ENCODE data around the gene CFAP141. TPM values are rescaled to one million over a fixed set of nuclear protein-coding genes. Genes with fewer than 3 reads are reported as not detected.

CFAP141 gene
- total and polyA plus RNA-seq, 4 donors: not detected

DNA sequence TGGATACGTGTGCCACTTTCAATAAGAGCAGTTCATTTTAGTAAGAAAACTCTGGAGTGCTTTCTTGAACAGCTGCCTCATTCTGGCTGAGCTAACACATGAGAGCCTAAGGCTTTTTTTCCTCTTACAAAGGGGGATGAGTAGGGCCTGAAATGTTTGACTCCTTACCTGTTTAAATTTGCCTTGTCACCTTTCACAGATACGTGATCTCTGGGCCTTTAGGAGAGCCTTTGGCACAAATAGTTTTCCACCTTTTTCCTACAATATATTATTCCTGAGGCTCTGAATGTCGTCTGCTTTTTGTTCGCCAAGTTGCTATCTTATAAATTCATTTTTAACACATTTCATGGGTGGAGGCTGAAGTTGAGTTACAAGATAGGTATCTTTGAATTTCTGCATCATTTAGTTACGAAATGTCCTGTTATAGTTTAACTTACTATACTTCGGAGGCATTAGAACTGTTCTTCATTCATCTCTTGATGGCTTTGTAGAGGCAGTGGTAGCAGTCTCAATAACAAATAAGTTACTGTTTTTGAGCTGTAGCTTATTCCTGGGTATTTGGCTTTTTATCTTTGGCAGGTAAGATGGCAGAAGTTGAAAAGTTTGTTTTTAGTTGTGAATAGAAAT, 31.9 kb upstream of the CFAP141 start:
- Histone ChIP-seq H3K4me3 (ENCODE audit: low read depth in 1 of 3, low read length in 3 of 3) (peak overlapping the region in 1 of 3 donors; percentile 31), H3K9ac (ENCODE audit: low read depth in 1 of 2, low read length in 2 of 2) (no peak overlapping the region), H3K27ac (ENCODE audit: low read depth in 1 of 2, low read length in 2 of 2) (peak overlapping the region; percentile 1 to 46), H3K9me3 (ENCODE audit: control insufficient read depth in 4 of 4, low read length in 3 of 4) (no peaks in the 10 kb centered on the region), H3K27me3 (ENCODE audit: control insufficient read depth in 4 of 4, insufficient read depth in 4 of 4, low read length in 3 of 4) (no peaks in the 10 kb centered on the region), H3K4me1 (ENCODE audit: control insufficient read depth in 4 of 4, insufficient read depth in 4 of 4, low read length in 3 of 4) (peaks cover 11 to 32% (median 23%) of the 10 kb centered on the region in 4 donors), H3K36me3 (ENCODE audit: control insufficient read depth in 4 of 4, insufficient read depth in 3 of 4, low read depth in 1 of 4, low read length in 3 of 4) (peaks cover 17 to 53% (median 43%) of the 10 kb centered on the region in 4 donors)
- WGBS: 45% methylated on average over 6 of the region's 6 CpGs
- TF ChIP-seq EGR1 (IDR thresholded peaks at IDR 0.05; ENCODE audit: low read depth in 2 of 2) (no peak), NR2F2 (IDR thresholded peaks at IDR 0.05) (no peak), JUND (IDR thresholded peaks at IDR 0.05) (no peak)
- TF ChIP-seq, protein P1, sequence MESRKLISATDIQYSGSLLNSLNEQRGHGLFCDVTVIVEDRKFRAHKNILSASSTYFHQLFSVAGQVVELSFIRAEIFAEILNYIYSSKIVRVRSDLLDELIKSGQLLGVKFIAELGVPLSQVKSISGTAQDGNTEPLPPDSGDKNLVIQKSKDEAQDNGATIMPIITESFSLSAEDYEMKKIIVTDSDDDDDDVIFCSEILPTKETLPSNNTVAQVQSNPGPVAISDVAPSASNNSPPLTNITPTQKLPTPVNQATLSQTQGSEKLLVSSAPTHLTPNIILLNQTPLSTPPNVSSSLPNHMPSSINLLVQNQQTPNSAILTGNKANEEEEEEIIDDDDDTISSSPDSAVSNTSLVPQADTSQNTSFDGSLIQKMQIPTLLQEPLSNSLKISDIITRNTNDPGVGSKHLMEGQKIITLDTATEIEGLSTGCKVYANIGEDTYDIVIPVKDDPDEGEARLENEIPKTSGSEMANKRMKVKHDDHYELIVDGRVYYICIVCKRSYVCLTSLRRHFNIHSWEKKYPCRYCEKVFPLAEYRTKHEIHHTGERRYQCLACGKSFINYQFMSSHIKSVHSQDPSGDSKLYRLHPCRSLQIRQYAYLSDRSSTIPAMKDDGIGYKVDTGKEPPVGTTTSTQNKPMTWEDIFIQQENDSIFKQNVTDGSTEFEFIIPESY (IDR thresholded peaks at IDR 0.05): no peak
- TF ChIP-seq, protein P2, sequence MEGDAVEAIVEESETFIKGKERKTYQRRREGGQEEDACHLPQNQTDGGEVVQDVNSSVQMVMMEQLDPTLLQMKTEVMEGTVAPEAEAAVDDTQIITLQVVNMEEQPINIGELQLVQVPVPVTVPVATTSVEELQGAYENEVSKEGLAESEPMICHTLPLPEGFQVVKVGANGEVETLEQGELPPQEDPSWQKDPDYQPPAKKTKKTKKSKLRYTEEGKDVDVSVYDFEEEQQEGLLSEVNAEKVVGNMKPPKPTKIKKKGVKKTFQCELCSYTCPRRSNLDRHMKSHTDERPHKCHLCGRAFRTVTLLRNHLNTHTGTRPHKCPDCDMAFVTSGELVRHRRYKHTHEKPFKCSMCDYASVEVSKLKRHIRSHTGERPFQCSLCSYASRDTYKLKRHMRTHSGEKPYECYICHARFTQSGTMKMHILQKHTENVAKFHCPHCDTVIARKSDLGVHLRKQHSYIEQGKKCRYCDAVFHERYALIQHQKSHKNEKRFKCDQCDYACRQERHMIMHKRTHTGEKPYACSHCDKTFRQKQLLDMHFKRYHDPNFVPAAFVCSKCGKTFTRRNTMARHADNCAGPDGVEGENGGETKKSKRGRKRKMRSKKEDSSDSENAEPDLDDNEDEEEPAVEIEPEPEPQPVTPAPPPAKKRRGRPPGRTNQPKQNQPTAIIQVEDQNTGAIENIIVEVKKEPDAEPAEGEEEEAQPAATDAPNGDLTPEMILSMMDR (IDR thresholded peaks at IDR 0.05; ENCODE audit: low read depth, low read length, missing input control): no peak
- no peak for DNase-seq (ENCODE audit: low spot score)

DNA sequence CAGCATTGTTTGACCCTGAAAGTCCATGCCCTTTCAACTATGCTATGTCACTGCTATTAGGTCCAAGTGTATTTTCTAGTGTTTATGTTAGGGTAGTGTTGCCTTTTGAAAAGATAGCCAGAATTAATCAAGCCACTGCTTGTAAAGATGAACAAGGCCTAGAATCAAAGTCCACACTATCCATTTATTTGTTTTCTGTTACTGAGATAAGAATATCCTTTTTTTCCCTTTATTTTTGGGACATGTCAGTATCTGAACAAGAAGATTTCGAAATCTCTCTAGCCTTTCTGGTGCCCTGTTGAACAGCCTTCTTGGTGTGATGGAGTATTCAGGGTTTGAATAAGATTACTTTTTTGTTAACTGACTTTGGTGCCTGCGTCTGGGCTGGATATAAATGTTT, 31.3 kb upstream of the CFAP141 start:
- peaks cover 17 to 51% (median 39%) of the 10 kb centered on the region in 4 donors for H3K36me3 ChIP-seq (ENCODE audit: control insufficient read depth in 4 of 4, insufficient read depth in 3 of 4, low read depth in 1 of 4, low read length in 3 of 4)
- H3K27ac ChIP-seq (ENCODE audit: low read depth in 1 of 2, low read length in 2 of 2): peak overlapping the region; percentile 1 to 46
- no peak for DNase-seq (ENCODE audit: low spot score)
- H3K4me3 ChIP-seq (ENCODE audit: low read depth in 1 of 3, low read length in 3 of 3): no peak overlapping the region
- no peaks in the 10 kb centered on the region for H3K27me3 ChIP-seq (ENCODE audit: control insufficient read depth in 4 of 4, insufficient read depth in 4 of 4, low read length in 3 of 4)
- WGBS: 28% methylated on average over 2 of the region's 2 CpGs
- no peaks in the 10 kb centered on the region for H3K9me3 ChIP-seq (ENCODE audit: control insufficient read depth in 4 of 4, low read length in 3 of 4)
- peaks cover 11 to 32% (median 23%) of the 10 kb centered on the region in 4 donors for H3K4me1 ChIP-seq (ENCODE audit: control insufficient read depth in 4 of 4, insufficient read depth in 4 of 4, low read length in 3 of 4)
- TF ChIP-seq, protein P3, sequence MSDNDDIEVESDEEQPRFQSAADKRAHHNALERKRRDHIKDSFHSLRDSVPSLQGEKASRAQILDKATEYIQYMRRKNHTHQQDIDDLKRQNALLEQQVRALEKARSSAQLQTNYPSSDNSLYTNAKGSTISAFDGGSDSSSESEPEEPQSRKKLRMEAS (IDR thresholded peaks at IDR 0.05): peak; percentile 59
- TF ChIP-seq RXRA (IDR thresholded peaks at IDR 0.05) (peak; percentile 92 to 95), TAF1 (conservative IDR thresholded peaks at IDR 0.05) (no peak), HNF4G (IDR thresholded peaks at IDR 0.05) (peak; percentile 96), RAD21 (IDR thresholded peaks at IDR 0.05) (peak in 1 of 2 donors; percentile 22), GABPA (IDR thresholded peaks at IDR 0.05 in 1 of 2, conservative IDR thresholded peaks at IDR 0.05 in 1 of 2) (peak in 1 of 2 donors; percentile 69), FOXA2 (IDR thresholded peaks at IDR 0.05) (peak; percentile 62), YY1 (IDR thresholded peaks at IDR 0.05) (peak; percentile 86), NR2F2 (IDR thresholded peaks at IDR 0.05) (peak; percentile 55), SP1 (IDR thresholded peaks at IDR 0.05) (peak; percentile 91), FOXA1 (IDR thresholded peaks at IDR 0.05) (peak; percentile 47), JUND (IDR thresholded peaks at IDR 0.05) (peak; percentile 84 to 91), EGR1 (IDR thresholded peaks at IDR 0.05; ENCODE audit: low read depth in 2 of 2) (peak in 1 of 2 donors; percentile 31), HNF4A (conservative IDR thresholded peaks at IDR 0.05) (peak; percentile 98 to 99)
- TF ChIP-seq, protein P4, sequence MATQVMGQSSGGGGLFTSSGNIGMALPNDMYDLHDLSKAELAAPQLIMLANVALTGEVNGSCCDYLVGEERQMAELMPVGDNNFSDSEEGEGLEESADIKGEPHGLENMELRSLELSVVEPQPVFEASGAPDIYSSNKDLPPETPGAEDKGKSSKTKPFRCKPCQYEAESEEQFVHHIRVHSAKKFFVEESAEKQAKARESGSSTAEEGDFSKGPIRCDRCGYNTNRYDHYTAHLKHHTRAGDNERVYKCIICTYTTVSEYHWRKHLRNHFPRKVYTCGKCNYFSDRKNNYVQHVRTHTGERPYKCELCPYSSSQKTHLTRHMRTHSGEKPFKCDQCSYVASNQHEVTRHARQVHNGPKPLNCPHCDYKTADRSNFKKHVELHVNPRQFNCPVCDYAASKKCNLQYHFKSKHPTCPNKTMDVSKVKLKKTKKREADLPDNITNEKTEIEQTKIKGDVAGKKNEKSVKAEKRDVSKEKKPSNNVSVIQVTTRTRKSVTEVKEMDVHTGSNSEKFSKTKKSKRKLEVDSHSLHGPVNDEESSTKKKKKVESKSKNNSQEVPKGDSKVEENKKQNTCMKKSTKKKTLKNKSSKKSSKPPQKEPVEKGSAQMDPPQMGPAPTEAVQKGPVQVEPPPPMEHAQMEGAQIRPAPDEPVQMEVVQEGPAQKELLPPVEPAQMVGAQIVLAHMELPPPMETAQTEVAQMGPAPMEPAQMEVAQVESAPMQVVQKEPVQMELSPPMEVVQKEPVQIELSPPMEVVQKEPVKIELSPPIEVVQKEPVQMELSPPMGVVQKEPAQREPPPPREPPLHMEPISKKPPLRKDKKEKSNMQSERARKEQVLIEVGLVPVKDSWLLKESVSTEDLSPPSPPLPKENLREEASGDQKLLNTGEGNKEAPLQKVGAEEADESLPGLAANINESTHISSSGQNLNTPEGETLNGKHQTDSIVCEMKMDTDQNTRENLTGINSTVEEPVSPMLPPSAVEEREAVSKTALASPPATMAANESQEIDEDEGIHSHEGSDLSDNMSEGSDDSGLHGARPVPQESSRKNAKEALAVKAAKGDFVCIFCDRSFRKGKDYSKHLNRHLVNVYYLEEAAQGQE (IDR thresholded peaks at IDR 0.05): peak; percentile 59
- TF ChIP-seq, protein P1 (IDR thresholded peaks at IDR 0.05): peak; percentile 79
- TF ChIP-seq, protein P5, sequence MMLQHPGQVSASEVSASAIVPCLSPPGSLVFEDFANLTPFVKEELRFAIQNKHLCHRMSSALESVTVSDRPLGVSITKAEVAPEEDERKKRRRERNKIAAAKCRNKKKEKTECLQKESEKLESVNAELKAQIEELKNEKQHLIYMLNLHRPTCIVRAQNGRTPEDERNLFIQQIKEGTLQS (IDR thresholded peaks at IDR 0.05): peak; percentile 12
- TF ChIP-seq, protein P2 (IDR thresholded peaks at IDR 0.05; ENCODE audit: low read depth, low read length, missing input control): no peak
- H3K9ac ChIP-seq (ENCODE audit: low read depth in 1 of 2, low read length in 2 of 2): no peak overlapping the region
